ENCODE measurements around the gene EP300.
"Not testable (repeated sequence)": the region's sequence is repeated elsewhere in the genome, so short reads cannot be mapped to it uniquely, and the experiment has no call there.

The EP300 gene

DNA sequence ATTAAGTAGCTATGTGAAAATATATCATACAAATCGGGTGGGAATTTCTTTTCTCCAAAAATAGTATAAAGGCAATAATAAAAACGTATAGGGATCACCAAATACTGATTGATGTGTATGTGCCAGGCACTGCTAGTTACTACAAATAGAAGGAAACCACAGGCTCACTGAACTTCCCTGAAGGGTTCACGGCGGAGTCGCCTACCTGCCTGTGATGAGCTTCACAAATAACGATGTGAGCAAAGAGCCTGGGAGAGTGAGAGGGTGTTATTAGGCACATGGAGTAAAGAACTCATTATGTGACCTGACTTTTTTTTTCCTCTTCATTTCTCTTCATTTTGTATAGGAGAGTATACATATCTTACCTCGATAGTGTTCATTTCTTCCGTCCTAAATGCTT, 76.8 kb downstream of the EP300 start:
- no peak for DNase-seq

- DNase-seq, result no peak
Observed at GRCh38 chr22:41171996-41172395, 79.6 kb downstream of the EP300 start.

DNA sequence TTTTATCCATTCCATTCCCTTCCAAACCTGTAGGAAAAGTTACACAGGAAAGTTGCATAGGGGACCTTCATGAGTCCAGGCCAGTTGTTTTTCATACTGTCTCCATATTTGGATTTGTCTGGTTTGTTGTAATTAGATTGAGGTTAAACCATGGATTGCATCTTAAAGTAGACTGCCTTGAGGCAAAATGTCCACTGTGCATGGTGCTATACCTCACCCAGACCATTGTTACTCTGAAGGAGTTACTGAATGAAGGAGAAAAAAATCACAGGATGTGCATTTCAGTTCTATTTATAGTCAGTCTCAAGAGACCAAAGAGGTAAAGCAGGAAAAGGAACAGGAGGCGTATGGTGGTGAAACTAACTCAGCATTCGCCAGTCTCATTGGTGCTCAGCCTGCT, 83.2 kb downstream of the EP300 start:
- DNase-seq, result no peak

DNA sequence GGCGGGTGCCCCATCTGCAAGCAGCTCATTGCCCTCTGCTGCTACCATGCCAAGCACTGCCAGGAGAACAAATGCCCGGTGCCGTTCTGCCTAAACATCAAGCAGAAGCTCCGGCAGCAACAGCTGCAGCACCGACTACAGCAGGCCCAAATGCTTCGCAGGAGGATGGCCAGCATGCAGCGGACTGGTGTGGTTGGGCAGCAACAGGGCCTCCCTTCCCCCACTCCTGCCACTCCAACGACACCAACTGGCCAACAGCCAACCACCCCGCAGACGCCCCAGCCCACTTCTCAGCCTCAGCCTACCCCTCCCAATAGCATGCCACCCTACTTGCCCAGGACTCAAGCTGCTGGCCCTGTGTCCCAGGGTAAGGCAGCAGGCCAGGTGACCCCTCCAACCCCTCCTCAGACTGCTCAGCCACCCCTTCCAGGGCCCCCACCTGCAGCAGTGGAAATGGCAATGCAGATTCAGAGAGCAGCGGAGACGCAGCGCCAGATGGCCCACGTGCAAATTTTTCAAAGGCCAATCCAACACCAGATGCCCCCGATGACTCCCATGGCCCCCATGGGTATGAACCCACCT, 84.7 kb downstream of the EP300 start:
- DNase-seq, result no peak

GRCh38 chr22:41177622-41178424, 85.4 kb downstream of the EP300 start:
- no peak for DNase-seq

- no peak for DNase-seq
Observed at GRCh38 chr22:41178425-41178975, 86.1 kb downstream of the EP300 start.

GRCh38 chr22:41180362-41180761, 88.0 kb downstream of the EP300 start:
- not testable (repeated sequence) for DNase-seq

- DNase-seq, result no peak
Observed at GRCh38 chr22:41180926-41181325, 88.5 kb downstream of the EP300 start.

DNA sequence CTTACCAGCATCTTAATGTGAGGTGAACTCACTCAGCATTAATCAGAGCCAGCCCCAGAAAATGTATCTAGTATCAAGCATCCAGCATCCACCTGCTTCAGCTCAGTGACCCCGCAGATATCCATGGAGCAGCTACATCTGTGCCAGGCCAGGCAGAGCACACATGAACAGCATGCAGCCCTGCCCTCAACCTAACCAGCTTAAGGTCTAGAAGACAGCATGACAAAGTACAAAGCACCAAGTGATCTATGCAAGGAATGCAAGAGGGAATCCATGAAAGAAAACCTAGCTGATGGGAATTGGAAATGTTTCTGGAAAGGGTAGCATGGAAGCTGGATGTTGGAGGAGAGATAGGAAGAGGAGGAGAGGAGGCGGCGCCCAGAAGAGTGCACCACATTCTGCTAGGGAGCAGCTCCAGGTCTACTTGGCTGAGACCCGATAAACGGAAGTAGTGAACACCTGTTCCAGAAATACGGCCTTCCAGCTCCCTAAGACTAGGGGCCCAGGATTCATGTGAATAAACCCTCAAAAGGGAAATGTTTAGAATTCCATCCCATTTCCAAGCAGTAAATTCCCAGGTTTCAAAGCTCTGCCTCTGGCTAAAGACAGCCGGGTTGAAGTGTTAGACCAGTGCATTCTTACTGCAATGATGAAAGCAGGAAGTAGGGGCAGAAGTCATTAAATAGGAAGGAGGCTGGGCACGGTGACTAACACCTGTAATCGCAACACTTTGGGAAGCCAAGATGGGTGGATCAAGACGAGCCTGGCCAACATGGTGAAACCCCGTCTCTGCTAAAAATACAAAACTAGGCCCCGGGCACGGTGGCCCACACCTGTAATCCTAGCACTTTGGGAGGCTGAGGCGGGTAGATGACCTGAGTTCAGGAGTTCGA, 89.2 kb downstream of the EP300 start:
- no peak for DNase-seq

DNA sequence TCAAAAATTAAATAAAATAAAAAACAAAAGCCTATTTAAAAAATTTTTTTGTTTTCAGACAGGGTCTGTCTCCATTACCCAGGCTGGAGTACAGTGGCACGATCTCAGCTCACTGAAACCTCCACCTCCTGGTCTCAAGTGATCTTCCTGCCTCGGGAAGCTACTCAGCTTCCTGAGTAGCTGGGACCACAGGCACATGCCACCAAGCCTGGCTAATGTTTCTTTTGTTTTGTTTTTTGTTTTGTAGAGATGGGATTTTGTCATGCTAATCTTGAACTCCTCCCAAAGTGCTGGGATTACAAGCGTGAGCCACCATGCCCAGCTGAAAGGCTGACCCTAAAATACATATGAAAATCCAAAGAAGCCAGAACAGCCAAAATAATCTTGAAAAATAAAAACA, 92.3 kb downstream of the EP300 start:
- DNase-seq, result no peak

- no peak for DNase-seq
Observed at GRCh38 chr22:41191467-41191866, 99.1 kb downstream of the EP300 start.

DNA sequence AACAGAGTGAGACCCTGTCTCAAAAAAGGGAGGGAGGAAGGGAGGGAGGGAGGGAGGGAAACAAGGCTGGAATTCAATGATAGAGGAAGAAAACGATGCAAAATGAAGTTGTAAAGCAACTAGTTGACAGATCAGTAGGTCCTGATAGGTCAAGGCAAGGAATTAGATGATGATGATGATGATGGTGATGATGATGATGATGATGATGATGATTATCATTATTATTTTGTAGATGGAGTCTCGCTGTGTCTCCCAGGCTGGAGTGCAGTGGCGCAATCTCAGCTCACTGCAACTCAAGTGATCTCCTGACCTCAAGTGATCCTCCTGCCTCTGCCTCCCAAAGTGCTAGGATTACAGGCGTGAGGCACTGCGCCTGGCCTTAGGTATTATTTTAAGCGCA, 101.4 kb downstream of the EP300 start:
- DNase-seq, result no peak

DNA sequence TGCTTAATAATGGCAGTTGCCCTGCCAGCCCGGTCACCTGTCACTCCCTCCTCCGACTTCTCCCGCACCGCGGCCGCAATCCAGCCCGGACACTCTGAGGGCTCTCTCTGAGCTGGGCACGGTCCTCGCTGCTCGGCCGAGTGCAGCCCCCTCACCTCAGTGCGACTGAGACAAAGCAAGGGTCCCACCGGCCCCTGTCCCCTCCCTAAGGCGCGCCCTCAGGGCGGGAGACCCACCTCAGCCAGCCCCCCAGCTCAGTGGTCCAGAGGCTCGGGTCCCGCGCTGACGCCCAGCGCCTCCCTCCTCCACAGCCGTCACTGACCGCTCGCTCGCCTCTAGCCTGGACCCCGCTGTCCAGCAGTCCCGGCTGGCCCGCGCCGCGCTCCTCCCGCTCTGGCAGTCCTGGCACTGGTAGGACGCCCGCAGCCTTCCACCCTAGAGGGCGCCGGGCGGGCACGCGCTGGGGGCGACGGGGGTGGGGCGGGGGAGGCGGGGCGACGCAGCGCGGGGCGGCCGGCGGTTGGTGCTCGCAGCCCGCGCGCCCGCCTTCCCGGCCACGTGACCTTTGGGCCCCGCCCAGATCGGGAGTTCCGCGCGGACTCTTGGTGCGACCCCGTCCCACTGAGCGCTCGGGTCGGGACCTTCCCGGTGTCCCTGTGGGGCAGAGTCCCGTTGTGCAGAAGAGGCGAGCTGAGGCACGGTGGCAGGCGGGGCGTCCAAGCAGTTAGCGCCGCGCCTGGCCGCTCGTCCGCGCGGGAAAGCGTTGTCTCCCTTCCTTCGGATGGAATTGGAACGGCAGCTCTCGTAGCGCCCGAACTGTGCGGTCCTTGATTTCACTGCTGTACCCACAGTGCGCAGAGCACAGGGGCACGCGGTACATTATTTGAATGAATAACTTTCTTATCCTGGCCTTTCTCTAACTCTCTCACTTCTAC, 104.9 kb downstream of the EP300 start:
- peak; percentile 72 for DNase-seq

DNA sequence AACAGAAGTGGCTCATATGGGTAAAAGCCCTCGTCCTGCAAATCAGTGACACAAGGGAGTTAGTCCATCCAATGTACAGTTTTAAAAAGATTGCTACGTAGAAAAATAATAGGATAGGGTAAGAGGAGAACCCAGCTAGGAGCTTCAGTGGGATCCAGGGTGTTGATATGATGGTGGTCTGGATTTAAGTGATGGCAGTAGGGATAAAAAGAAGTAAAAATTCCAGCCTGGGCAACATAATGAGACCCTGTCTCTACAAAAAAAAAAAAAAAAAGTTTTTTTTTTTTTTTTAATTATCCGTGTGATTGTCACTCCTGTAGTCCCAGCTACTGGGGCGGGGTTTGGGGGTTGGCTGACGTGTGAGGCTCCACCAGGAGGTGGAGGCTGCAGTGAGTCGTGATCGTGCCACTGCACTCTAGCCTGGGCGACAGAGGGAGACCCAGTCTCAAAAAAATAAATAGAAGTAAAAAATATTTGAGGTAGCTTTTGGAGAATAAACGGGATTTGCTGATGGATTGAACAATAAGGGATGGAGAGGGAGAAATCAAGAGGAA, 105.7 kb downstream of the EP300 start:
- DNase-seq, result peak; percentile 61

- no peak for DNase-seq
Observed at GRCh38 chr22:41201141-41201540, 108.7 kb downstream of the EP300 start.

GRCh38 chr22:41203118-41203517, 110.7 kb downstream of the EP300 start:
- no peak for DNase-seq

GRCh38 chr22:41204066-41204465, 111.7 kb downstream of the EP300 start:
- no peak for DNase-seq

- peak; percentile 99 for DNase-seq
Observed at GRCh38 chr22:41204992-41205900, 112.9 kb downstream of the EP300 start, which contains the start of gene L3MBTL2. L3MBTL2 (plus strand) TSS chr22:41205312; CDS start chr22:41205363, 51 bp downstream.

DNA sequence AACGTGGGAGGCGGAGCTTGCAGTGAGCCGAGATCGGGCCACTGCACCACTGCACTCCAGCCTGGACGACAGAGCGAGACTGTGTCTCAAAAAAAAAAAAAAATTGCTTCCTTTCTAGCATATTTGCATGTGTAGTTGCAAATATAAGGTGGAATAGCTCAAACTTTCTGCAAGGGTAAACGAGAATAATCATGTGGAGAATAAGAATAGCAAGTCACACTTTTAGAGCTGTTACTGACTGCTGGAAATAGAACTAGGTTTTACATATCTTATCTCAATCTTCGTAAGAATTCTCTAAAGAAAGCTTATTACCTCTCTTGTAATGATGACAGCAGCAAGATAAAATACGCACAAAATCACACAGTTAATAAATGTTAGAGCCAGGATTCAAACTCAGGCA, 114.3 kb downstream of the EP300 start:
- DNase-seq, result no peak

GRCh38 chr22:41215409-41215808, 123.0 kb downstream of the EP300 start:
- DNase-seq, result no peak

GRCh38 chr22:41215926-41216325, 123.5 kb downstream of the EP300 start:
- DNase-seq, result no peak
